ENCODE results near the gene XDH.

Gene XDH

DNA sequence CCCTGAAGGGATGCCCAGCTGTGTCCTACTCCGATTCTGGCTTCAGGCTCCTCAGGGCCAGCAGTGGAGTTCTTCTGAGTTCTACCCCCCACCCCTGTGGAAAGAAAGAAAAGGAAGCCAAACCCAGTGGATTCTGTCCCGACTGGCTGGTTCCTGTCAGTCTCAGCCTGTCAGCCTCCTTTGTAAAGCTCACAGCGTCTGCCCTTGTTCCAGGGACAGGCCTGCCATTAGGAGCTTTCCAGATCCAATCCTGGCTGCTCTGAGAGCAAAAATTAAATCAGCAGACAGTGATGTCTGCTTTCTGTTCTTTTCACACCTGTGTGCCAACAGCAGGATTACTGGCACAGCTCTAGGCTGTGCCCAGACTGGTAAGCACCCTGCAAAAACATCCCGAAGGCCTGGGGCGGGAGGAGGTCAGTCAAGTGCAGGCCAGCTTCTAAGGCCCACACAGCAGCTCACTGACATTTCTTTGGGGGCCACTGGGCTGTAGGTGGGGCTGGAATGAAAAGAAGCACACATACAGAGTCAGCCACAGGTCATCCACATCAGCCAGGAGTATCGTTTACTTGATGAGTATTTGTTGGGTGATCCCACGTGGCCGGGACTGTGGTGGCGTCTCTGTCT, 111.5 kb downstream of the XDH start:
- H3F3A ChIP-seq (ENCODE audit: insufficient read depth, low read length) = no peaks in the 10 kb centered on the region
- no peaks in the 10 kb centered on the region for H3K9me3 ChIP-seq (replicated peaks; ENCODE audit: insufficient read depth, low read length)
- H3K36me3 ChIP-seq (replicated peaks; ENCODE audit: insufficient read depth, low read length) = no peaks in the 10 kb centered on the region
- H3K27me3 ChIP-seq (replicated peaks; ENCODE audit: insufficient read depth, low read length) = no peaks in the 10 kb centered on the region
- no peaks in the 10 kb centered on the region for H3K79me2 ChIP-seq (ENCODE audit: low read length)
- H3K4me2 ChIP-seq (ENCODE audit: low read depth, low read length) = no peak overlapping the region
- no peak for DNase-seq
- no peak overlapping the region for H3K27ac ChIP-seq (ENCODE audit: low read length)
- no peaks in the 10 kb centered on the region for H4K20me1 ChIP-seq (ENCODE audit: insufficient read depth, low read length)
- no peaks in the 10 kb centered on the region for H3K9me2 ChIP-seq (replicated peaks; ENCODE audit: insufficient read depth, low read length)
- no peak for TF ChIP-seq EZH2 (optimal IDR thresholded peaks at IDR 0.05; ENCODE audit: low read depth, low read length)
- no peak for TF ChIP-seq EZH2phosphoT487 (IDR thresholded peaks at IDR 0.05; ENCODE audit: low read length)
- TF ChIP-seq, protein P1, sequence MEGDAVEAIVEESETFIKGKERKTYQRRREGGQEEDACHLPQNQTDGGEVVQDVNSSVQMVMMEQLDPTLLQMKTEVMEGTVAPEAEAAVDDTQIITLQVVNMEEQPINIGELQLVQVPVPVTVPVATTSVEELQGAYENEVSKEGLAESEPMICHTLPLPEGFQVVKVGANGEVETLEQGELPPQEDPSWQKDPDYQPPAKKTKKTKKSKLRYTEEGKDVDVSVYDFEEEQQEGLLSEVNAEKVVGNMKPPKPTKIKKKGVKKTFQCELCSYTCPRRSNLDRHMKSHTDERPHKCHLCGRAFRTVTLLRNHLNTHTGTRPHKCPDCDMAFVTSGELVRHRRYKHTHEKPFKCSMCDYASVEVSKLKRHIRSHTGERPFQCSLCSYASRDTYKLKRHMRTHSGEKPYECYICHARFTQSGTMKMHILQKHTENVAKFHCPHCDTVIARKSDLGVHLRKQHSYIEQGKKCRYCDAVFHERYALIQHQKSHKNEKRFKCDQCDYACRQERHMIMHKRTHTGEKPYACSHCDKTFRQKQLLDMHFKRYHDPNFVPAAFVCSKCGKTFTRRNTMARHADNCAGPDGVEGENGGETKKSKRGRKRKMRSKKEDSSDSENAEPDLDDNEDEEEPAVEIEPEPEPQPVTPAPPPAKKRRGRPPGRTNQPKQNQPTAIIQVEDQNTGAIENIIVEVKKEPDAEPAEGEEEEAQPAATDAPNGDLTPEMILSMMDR (IDR thresholded peaks at IDR 0.05; ENCODE audit: low read length) = no peak
- H2AFZ ChIP-seq (ENCODE audit: low read length) = no peak overlapping the region
- H3K4me1 ChIP-seq (ENCODE audit: low read length) = no peaks in the 10 kb centered on the region
- no peak overlapping the region for H3K9ac ChIP-seq (ENCODE audit: low read length)
- no peak overlapping the region for H3K4me3 ChIP-seq (ENCODE audit: low read length)

DNA sequence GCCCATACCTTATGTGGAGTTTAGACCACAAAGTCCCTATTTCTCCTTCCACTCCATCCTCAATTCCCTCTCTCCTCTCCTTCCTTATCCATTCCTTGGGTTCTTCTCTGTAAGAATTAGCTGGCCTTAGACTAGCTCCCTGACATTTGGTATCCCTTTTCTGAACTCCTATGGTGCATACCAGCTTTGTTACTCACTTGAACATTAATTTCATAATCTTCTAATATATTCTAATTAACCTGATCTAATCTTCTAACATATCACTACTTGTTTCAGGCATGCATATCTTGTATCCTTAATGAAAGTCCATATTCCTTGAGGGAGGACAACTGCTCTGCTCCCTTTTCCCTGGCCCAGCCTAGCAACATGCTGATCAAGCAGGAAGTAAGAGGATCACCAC, 114.2 kb downstream of the XDH start:
- no peak overlapping the region for H3K4me3 ChIP-seq (ENCODE audit: low read length)
- no peaks in the 10 kb centered on the region for H3K36me3 ChIP-seq (replicated peaks; ENCODE audit: insufficient read depth, low read length)
- H3K9me3 ChIP-seq (replicated peaks; ENCODE audit: insufficient read depth, low read length) = no peaks in the 10 kb centered on the region
- H3K4me2 ChIP-seq (ENCODE audit: low read depth, low read length) = no peak overlapping the region
- H3K27ac ChIP-seq (ENCODE audit: low read length) = no peak overlapping the region
- H3K9me2 ChIP-seq (replicated peaks; ENCODE audit: insufficient read depth, low read length) = no peaks in the 10 kb centered on the region
- no peak for DNase-seq
- no peaks in the 10 kb centered on the region for H4K20me1 ChIP-seq (ENCODE audit: insufficient read depth, low read length)
- H3K9ac ChIP-seq (ENCODE audit: low read length) = no peak overlapping the region
- no peaks in the 10 kb centered on the region for H3K79me2 ChIP-seq (ENCODE audit: low read length)
- no peaks in the 10 kb centered on the region for H3F3A ChIP-seq (ENCODE audit: insufficient read depth, low read length)
- no peaks in the 10 kb centered on the region for H3K27me3 ChIP-seq (replicated peaks; ENCODE audit: insufficient read depth, low read length)
- no peak overlapping the region for H2AFZ ChIP-seq (ENCODE audit: low read length)
- no peak for TF ChIP-seq EZH2 (optimal IDR thresholded peaks at IDR 0.05; ENCODE audit: low read depth, low read length)
- no peak for TF ChIP-seq EZH2phosphoT487 (IDR thresholded peaks at IDR 0.05; ENCODE audit: low read length)
- TF ChIP-seq, protein P1 (IDR thresholded peaks at IDR 0.05; ENCODE audit: low read length) = no peak
- no peaks in the 10 kb centered on the region for H3K4me1 ChIP-seq (ENCODE audit: low read length)

DNA sequence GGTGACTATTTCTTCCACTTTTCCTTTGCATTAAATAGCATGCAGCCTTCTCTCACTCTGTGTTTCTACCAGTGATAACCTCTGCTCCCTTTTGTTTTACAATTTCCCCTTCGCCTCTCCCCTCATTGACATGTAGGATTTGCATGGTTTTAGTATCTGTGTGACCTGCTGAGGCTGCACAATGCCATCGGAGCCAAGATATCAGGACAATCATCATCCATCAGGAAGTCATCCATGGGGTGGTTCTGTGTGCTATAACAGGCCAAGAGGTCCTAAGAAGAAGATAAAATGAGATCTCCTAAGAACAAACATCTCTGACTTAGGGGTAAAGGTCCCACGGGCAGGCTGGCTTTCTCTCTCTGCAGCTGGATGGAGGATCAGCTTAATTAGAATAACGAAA, 115.0 kb downstream of the XDH start:
- Histone ChIP-seq H3K9me3 (replicated peaks; ENCODE audit: insufficient read depth, low read length) (no peaks in the 10 kb centered on the region), H2AFZ (ENCODE audit: low read length) (no peak overlapping the region), H3K4me1 (ENCODE audit: low read length) (no peaks in the 10 kb centered on the region), H3K9me2 (replicated peaks; ENCODE audit: insufficient read depth, low read length) (no peaks in the 10 kb centered on the region), H3K9ac (ENCODE audit: low read length) (no peak overlapping the region), H3K36me3 (replicated peaks; ENCODE audit: insufficient read depth, low read length) (no peaks in the 10 kb centered on the region), H3K27me3 (replicated peaks; ENCODE audit: insufficient read depth, low read length) (no peaks in the 10 kb centered on the region), H3K79me2 (ENCODE audit: low read length) (no peaks in the 10 kb centered on the region), H4K20me1 (ENCODE audit: insufficient read depth, low read length) (no peaks in the 10 kb centered on the region), H3K4me3 (ENCODE audit: low read length) (no peak overlapping the region), H3K27ac (ENCODE audit: low read length) (no peak overlapping the region), H3K4me2 (ENCODE audit: low read depth, low read length) (no peak overlapping the region), H3F3A (ENCODE audit: insufficient read depth, low read length) (no peaks in the 10 kb centered on the region)
- no peak for DNase-seq
- TF ChIP-seq EZH2 (optimal IDR thresholded peaks at IDR 0.05; ENCODE audit: low read depth, low read length) = no peak
- no peak for TF ChIP-seq EZH2phosphoT487 (IDR thresholded peaks at IDR 0.05; ENCODE audit: low read length)
- TF ChIP-seq, protein P1 (IDR thresholded peaks at IDR 0.05; ENCODE audit: low read length) = no peak

All from MM.1S (cell line).